Parathyroid adenoma (tissue), 2 donors: ENCODE data around the gene ASPRV1.

Source experiments
- H2AFZ ChIP-seq: fragments of 300-600 bp; sonication (generic); one replicate; pipeline ENCODE4 v1.7.0; 2017; ENCODE audit warnings: antibody characterized with exemption, mild to moderate bottlenecking
- H3K27ac ChIP-seq: fragments of 300-600 bp; sonication (generic); one replicate; pipeline ENCODE4 v1.7.0; 2017
- H3K27me3 ChIP-seq: fragments of 300-600 bp; sonication (generic); one replicate; pipeline ENCODE4 v1.7.0; 2017; ENCODE audit warnings: low read length; ENCODE audit not compliant: control insufficient read depth, insufficient read depth
- H3K36me3 ChIP-seq: fragments of 300-600 bp; sonication (generic); one replicate; pipeline ENCODE4 v1.7.0; 2017; ENCODE audit warnings: low read length; ENCODE audit not compliant: control insufficient read depth, insufficient read depth
- H3K4me1 ChIP-seq: fragments of 300-600 bp; sonication (generic); one replicate; pipeline ENCODE4 v1.7.0; 2017; ENCODE audit warnings: control low read depth
- H3K4me2 ChIP-seq: fragments of 300-600 bp; sonication (generic); one replicate; pipeline ENCODE4 v1.7.0; 2017; ENCODE audit warnings: low read length
- H3K4me3 ChIP-seq: fragments of 300-600 bp; sonication (generic); one replicate; pipeline ENCODE4 v1.7.0; 2017; ENCODE audit warnings: low read depth, low read length
- H3K79me2 ChIP-seq: fragments of 300-600 bp; sonication (generic); one replicate; pipeline ENCODE4 v1.7.0; 2017; ENCODE audit warnings: control low read depth
- H3K9ac ChIP-seq: fragments of 300-600 bp; sonication (generic); one replicate; pipeline ENCODE4 v1.7.0; 2017; ENCODE audit warnings: mild to moderate bottlenecking
- H3K9me3 ChIP-seq: fragments of 300-600 bp; sonication (generic); one replicate; pipeline ENCODE4 v1.7.0; 2017; ENCODE audit warnings: low read length; ENCODE audit not compliant: control insufficient read depth
- TF ChIP-seq, protein P1 (sequence below): fragments of 300-600 bp; sonication (generic); IDR thresholded peaks from one replicate; pipeline ENCODE4 v1.7.0; 2017; ENCODE audit warnings: antibody characterized with exemption, mild to moderate bottlenecking
- donor health status: primary hyperparathyroidism.

Gene ASPRV1

DNA sequence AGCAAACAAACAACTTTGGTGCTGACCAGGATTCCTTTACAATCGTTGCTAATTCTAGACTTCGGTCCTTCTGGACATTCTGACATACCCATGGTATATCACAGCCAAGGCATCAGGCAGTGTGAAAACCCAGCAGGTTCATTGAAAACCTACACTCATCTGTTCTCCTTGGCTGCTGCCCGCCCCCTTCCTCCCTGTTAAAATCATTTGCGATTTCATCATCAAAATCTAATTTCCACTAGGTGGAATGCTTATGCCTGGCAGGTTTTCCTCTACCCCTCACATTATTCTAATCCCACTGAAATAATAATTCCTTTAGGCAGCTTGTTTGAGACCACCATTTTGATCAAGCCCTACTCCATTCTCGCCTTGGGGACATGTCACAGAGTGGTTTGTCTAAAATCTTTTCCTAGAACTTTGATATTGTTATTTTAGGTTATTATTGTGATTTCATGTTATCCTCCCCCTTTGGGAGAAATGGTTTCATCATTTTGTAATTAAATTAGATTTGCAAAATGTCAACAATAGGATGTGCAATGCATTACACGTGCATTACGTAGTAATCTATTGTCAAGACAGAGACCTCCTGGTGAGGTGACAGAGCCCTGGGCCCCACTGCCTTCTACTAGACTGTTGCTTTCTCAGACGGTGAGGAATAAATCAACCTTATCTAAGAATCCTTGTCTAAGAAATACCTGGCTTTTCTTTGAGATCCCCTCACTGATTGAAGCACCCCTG is 31.0 kb upstream of the ASPRV1 start:
- Histone ChIP-seq H3K4me1 (no peaks in the 10 kb centered on the region), H3K79me2 (no peaks in the 10 kb centered on the region), H3K4me2 (no peak overlapping the region), H3K4me3 (no peak overlapping the region), H3K9me3 (no peaks in the 10 kb centered on the region), H3K9ac (no peak overlapping the region), H3K27ac (no peak overlapping the region), H2AFZ (no peak overlapping the region), H3K36me3 (no peaks in the 10 kb centered on the region), H3K27me3 (no peaks in the 10 kb centered on the region)
- TF ChIP-seq, protein P1, sequence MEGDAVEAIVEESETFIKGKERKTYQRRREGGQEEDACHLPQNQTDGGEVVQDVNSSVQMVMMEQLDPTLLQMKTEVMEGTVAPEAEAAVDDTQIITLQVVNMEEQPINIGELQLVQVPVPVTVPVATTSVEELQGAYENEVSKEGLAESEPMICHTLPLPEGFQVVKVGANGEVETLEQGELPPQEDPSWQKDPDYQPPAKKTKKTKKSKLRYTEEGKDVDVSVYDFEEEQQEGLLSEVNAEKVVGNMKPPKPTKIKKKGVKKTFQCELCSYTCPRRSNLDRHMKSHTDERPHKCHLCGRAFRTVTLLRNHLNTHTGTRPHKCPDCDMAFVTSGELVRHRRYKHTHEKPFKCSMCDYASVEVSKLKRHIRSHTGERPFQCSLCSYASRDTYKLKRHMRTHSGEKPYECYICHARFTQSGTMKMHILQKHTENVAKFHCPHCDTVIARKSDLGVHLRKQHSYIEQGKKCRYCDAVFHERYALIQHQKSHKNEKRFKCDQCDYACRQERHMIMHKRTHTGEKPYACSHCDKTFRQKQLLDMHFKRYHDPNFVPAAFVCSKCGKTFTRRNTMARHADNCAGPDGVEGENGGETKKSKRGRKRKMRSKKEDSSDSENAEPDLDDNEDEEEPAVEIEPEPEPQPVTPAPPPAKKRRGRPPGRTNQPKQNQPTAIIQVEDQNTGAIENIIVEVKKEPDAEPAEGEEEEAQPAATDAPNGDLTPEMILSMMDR: no peak

- Histone ChIP-seq H3K4me2 (no peak overlapping the region), H2AFZ (no peak overlapping the region), H3K27ac (no peak overlapping the region), H3K79me2 (no peaks in the 10 kb centered on the region), H3K4me3 (no peak overlapping the region), H3K4me1 (no peaks in the 10 kb centered on the region), H3K36me3 (no peaks in the 10 kb centered on the region), H3K9ac (no peak overlapping the region), H3K9me3 (no peaks in the 10 kb centered on the region), H3K27me3 (no peaks in the 10 kb centered on the region)
- TF ChIP-seq, protein P1: no peak
These were observed 28.1 kb upstream of the ASPRV1 start for GRCh38 chr2:69989441-69990105.

DNA sequence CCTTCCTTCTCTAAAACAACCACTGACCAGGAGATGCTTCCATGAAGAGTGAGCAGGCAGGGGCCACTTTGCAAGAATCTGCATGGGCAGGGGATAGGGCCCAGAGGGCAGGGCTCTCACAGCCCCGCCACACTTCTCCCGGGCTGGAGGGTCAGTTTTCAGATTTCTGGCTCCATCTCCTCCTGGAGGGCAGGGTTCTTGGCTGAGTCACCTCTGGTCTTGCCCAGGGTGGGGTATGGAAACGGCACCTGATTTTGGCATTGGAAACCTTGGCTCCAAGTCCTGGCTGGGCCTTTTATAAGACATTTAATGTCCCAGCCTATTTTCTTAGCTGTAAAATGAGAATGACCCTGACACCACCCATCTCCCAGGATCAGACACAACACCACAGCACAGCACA is 27.6 kb upstream of the ASPRV1 start:
- no peaks in the 10 kb centered on the region for H3K79me2 ChIP-seq
- no peak overlapping the region for H3K9ac ChIP-seq
- no peaks in the 10 kb centered on the region for H3K36me3 ChIP-seq
- H3K4me3 ChIP-seq: no peak overlapping the region
- TF ChIP-seq, protein P1: no peak
- H2AFZ ChIP-seq: no peak overlapping the region
- no peak overlapping the region for H3K4me2 ChIP-seq
- no peaks in the 10 kb centered on the region for H3K9me3 ChIP-seq
- no peak overlapping the region for H3K27ac ChIP-seq
- no peaks in the 10 kb centered on the region for H3K27me3 ChIP-seq
- H3K4me1 ChIP-seq: no peaks in the 10 kb centered on the region

DNA sequence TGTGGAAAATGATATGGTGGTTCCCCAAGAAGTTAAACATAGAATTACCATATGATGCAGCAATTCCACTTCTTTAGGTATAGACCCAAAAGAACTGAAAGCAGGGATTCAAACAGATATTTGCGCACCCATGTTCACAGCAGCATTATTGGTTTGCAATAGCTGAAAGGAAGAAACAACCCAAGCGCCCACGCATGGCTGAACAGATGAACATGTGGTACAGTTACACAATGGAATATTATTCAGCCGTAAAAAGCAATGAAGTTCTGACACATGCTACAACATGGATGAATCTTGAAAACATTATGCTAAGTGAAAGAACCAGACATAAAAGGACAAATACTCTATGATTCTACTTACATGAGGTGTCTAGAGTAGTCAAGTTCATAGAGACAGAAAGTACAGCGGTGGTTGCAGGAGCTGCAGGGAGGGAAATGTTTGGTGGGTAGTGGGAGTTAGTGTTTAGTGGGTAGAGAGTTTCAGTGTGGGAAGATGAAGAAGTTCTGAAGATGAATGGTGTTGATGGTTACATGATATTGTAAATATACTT is 26.7 kb upstream of the ASPRV1 start:
- H3K9ac ChIP-seq: no peak overlapping the region
- H3K4me2 ChIP-seq: no peak overlapping the region
- no peaks in the 10 kb centered on the region for H3K4me1 ChIP-seq
- no peaks in the 10 kb centered on the region for H3K79me2 ChIP-seq
- no peak overlapping the region for H2AFZ ChIP-seq
- H3K27me3 ChIP-seq: no peaks in the 10 kb centered on the region
- no peaks in the 10 kb centered on the region for H3K36me3 ChIP-seq
- H3K9me3 ChIP-seq: no peaks in the 10 kb centered on the region
- no peak overlapping the region for H3K27ac ChIP-seq
- no peak overlapping the region for H3K4me3 ChIP-seq
- TF ChIP-seq, protein P1: no peak
